Astrocyte of the cerebellum (primary cell): ENCODE data around the gene NKD2.

ENCODE experiments used
- DNase-seq: peaks from one replicate; pipeline ENCODE4 v3.0.0-alpha.2; 2011; ENCODE audit warnings: low read depth
- H3K4me3 ChIP-seq: 2 replicates; pipeline ENCODE4 v1.5.1; 2011; ENCODE audit warnings: mild to moderate bottlenecking, low read depth, low read length, moderate library complexity
- in situ Hi-C: cut with HindIII; loops from 2 replicates; pipeline ENCODE4 v1.10.0; 2017; ENCODE audit warnings: low sequenced_read_pairs
- TF ChIP-seq, protein P1 (sequence below): IDR thresholded peaks from 2 replicates; pipeline ENCODE4 v1.5.1; 2012; ENCODE audit warnings: low read length, low read depth, moderate library complexity, mild to moderate bottlenecking; ENCODE audit errors: missing control alignments

NKD2 gene

DNA sequence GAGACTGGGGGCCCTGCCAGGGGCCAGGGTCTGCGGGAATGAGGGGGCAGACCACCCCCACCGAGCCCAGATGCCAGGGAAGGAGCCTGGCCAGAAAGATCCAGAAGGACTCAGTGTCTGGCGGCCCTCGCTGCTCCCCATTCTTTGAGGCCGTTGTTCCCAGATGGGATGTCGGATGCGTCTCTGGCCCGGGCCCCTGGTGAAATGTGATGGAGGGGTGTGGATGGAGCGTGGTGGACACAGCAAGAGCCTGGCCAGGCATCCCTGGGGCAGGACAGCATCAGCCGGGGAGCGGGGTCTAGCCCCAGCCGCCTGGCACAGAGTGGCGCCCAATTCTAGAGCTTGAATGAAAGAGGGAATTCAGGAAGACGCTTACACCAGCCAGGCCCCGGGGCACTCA, 46.2 kb upstream of the NKD2 start:
- H3K4me3 ChIP-seq, result no peak overlapping the region
- TF ChIP-seq, protein P1, sequence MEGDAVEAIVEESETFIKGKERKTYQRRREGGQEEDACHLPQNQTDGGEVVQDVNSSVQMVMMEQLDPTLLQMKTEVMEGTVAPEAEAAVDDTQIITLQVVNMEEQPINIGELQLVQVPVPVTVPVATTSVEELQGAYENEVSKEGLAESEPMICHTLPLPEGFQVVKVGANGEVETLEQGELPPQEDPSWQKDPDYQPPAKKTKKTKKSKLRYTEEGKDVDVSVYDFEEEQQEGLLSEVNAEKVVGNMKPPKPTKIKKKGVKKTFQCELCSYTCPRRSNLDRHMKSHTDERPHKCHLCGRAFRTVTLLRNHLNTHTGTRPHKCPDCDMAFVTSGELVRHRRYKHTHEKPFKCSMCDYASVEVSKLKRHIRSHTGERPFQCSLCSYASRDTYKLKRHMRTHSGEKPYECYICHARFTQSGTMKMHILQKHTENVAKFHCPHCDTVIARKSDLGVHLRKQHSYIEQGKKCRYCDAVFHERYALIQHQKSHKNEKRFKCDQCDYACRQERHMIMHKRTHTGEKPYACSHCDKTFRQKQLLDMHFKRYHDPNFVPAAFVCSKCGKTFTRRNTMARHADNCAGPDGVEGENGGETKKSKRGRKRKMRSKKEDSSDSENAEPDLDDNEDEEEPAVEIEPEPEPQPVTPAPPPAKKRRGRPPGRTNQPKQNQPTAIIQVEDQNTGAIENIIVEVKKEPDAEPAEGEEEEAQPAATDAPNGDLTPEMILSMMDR, result no peak
- no peak for DNase-seq
- in situ Hi-C loops, result no loop called here

DNA sequence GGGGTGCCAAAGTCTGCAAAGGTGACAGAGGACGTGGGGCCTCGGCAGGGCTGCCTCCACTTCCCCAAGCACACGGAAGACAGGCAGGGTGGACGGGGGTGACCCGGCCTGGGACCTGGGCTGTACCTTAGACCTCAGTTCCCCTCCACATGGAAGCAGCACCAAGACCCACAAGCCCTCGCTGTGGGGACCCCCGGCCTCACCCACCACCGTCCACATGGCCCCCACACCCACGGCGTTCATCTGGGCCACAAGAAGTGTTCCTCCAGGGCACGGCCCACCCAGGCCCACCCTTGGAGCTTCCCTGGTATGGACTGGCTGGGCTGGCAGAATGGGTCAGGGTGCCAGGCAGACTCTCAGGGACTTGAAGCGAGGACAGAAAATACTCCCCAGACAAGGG, 45.8 kb upstream of the NKD2 start:
- in situ Hi-C loops, result no loop called here
- H3K4me3 ChIP-seq, result no peak overlapping the region
- TF ChIP-seq, protein P1, result no peak
- DNase-seq, result no peak

DNA sequence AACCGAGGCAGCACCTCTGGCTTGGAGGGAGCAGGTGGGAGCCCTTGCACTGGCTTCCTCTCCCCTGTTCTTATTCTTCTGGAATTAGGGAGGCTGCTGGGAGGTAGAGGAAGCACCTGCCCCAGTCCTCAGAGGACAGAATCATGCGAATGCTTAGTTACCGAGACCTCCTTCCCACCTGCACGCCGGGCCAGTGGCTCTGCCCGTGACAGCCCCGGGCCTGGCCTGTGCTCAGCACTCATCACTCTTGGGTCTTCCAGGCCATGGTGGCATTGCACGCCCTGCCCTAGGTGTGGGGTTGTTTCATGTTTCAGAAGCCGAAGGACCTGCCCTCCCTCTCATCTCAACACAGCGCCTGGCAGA, 45.3 kb upstream of the NKD2 start:
- no peak overlapping the region for H3K4me3 ChIP-seq
- DNase-seq, result no peak
- in situ Hi-C loops, result no loop called here

DNA sequence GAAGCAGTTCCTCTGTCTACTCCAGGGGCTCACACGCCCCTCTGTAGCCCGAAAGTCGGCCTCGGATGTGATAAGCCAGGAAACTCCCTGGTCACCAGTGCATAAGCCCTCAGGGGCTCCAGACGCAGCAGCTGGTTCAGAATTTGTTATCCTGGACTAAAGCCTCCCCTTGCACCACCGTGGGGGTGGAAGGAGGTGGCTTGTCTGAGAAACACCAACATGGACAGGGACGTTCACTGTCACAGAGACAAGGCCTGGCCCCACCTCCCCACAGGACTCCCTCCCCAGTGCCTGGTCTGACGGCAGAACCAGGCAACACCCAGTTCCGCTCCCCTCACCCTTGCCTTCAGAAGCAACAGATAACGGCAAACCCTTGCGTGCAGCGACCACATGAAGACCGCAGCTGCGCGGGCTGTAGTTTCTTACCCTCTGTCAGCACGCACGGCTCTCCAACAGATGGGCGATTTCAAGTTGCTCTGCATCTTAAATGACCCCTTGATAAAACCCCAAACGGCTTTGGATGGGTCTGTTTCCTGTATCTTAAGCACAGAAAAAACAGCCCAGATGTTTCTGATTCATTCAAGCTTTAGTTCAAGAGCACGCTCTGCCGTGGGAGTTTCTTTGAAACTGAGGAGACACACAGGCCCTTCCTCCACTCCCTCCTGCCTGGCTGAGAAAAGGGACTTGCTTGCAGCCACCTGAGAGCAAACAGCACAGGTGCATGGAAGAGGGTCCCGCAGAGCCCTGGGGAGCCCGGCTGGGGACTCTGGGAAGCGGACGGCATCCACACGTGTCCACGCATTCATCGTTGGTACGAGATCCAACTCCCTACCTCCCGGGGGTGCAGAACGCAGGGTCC, 44.7 kb upstream of the NKD2 start:
- no peak overlapping the region for H3K4me3 ChIP-seq
- no peak for DNase-seq
- TF ChIP-seq, protein P1, result no peak
- in situ Hi-C loops, result no loop called here

More for the DNA sequence above, 45.3 kb upstream of the NKD2 start:
- TF ChIP-seq, protein P1, result no peak

DNA sequence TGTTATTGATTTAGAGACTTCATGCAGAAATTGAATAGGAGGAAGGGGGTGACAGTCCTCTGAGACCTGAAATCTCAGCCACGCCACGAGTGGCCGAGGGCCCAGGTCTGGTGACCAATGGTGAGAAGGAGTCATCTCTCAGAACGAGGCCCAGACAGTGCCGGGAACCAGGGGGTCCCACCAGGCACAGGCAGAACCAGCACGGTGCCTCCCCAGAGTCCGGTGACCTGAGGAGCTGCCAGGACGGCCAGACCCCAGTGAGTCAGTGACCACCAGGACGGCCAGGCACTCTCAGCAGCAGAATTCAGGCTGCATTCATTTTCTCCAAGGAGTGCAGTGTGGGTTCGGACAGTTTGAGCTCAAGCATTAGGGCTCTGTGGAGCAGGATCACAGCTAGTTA, 43.8 kb upstream of the NKD2 start:
- in situ Hi-C loops, result no loop called here
- DNase-seq, result no peak
- H3K4me3 ChIP-seq, result no peak overlapping the region
- TF ChIP-seq, protein P1, result no peak

DNA sequence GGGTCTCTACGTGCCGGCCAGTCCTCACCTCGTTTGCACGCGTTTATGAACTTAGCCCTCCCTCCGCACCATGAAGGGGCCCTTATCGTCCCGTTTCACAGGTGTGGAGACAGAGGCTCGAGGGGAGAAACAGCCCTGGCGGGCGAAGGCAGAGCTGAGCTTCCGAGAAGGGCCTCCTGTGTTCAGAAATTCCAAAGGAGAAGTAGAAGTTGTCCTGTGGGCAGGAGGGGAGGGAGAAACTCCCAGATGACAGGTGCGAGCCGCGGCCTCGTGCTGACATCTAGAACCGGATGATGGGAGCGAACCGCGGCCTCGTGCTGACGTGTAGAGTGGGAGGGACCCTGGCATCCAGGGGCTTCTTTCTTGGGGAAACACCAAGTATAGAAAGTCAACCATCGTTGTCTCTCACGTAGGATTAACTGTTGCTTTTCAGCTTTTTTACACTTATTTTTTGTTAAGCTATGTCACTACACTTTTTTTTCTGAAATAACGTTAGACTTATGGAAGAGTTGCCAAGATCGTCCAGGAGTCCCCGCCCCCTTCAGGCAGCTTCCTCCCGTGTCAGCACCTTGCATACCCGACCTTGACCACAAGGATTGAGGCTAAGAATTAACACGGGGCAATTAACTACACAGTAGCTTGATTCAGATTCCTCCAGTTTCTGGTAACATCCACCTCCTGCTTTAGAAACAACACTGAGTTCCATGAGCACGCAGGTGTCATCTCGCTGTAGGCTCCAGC, 42.8 kb upstream of the NKD2 start:
- in situ Hi-C loops, result no loop called here
- no peak for DNase-seq
- H3K4me3 ChIP-seq, result no peak overlapping the region
- TF ChIP-seq, protein P1, result no peak
